NCI-H2029 (cell line): ENCODE data around the gene CMIP.

Source experiments
- DNase-seq: peaks from one replicate; lab custom pipeline; 2025; lab: John Stamatoyannopoulos, UW

CMIP gene

DNA sequence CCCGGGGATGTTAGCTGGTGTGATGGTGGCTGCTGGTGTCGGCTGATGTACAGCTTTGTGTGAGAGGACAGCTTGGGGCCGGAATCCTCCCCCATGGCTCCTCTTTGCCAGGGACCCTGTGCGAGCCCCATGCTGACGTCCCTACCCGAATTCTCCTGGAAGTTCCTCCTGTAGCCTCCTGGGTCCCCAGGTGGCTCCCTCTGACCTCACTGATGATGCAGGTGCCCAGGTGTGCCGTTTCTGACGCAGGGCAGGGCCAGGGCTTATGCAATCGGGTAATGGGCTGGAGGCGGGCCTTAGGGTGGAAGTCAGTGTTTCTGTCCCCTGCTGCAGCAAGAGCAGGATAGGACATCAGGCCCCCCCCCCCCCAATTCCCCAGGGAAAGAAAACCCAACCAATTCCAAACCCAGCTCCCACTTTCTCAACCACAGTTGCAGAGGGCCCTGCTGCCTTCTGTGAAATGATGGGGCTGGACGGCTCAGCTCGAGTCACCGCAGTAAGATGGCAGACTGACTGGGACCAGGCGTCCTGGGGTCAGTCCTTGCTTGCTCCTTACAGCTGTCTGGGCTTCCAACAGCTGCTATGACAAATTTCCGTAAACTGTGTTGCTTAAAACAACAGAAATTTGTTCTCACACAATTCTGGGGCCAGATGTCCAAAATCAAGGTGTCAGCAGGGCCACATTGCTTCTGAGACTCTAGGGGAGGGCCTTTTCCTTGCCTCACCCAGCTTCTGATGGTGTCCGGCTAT, 195.5 kb downstream of the CMIP start:
- DNase-seq = no peak

DNA sequence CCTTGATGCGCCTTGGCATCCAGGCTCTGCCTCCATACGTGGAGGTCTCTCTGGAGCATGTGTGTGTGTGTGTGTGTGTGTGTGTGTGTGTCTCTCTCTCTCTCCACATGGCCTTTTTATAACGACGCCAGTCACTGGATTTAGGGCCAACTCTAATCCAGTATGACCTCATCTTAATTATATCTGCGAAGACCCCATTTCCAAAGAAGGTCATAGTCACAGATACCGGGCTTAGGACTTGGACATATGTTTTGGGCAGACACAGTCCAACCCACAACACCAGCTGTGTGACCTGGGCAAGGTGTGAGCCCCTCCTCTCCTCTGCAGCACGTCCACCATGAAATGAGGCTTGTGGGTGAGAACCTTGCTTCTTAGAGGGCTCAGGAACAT, 196.1 kb downstream of the CMIP start:
- DNase-seq = no peak

DNA sequence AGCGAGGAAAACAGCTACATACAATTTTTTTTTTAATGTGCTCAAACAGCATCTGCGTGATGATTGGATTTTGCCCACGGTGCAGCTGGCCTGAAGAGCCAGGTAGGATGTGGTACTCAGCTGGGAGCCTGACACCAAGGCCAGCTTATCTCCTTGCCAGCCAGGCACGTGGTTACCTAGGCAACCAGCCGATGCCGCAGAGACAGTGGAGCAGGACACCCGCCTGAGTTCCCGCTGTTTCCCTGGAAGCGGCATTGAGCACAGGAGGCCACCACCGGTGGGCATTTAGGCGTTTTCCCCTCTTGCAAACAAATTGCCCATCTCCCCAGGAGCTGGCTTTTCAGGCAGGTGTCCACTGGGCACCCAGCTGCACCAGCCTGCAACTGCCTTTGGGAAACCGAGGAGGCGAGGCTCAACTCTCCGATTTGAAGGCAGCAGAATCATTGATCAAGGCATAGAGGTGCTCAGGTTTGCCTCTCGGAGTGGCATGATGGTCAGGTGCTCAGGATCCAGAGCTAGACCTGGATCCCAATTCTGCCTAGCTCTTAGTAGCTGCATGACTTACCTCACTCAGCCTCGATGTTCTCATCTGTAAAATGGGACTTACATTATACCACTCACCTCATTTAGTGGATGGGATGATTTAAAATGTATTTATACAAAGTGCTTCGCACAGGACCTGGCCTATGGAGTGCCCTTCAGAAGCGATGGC, 196.9 kb downstream of the CMIP start:
- no peak for DNase-seq

DNA sequence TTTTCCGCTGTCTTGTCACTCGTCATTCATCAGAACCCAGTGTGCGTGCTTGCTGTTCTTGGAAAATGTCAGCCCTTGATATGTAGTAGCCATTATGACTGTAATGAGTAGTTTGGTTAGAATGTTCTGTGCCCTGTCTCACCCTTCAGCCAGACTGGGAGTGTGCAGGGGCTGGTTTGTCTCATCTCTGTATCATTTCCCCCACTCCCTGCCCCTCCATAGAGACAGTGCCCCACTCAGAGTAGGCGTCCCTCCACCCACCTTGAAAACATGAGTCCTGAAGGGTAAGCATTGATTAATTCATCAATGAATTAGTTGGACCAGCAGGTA, 197.5 kb downstream of the CMIP start:
- DNase-seq = no peak

DNA sequence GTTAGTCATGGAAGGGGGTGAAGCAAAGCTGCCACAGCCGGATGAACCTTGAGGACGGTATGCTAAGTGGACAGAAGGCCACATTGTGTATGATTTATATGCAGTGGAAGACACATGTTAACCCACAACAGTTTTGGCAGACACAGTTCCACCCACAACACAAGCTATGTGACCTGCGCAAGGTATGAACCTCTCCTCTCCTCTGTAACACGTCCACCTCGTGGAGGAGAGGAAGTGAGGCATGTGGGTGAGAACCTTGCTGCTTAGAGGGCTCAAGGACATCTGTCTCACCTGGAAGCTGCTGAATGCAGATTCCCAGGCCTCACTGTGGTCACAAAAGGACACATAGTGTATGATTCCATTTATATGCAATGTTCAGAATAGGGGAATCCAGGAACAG, 198.3 kb downstream of the CMIP start:
- no peak for DNase-seq

DNA sequence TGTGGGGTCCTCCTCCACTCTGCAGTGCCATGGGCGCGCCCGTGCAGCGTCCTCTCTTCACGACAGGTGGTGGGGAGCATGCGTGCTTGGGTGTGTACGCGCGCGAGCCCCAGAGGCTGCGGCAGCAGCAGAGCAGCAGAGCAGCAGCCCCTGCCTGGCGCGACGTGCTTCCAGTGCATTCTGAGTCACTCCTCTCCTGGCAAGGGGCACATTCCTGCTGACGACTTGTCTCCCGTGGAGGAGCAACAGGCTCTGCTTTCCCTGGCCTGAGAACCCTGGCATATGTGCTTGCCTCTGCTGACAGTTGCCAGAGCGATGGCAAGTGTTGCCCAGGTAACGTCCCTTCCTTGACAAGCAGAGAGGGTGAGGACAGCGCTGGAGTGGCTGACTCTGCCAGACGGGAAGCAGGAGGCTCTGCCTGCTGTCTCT, 200.7 kb downstream of the CMIP start:
- peak; percentile 76 for DNase-seq

DNA sequence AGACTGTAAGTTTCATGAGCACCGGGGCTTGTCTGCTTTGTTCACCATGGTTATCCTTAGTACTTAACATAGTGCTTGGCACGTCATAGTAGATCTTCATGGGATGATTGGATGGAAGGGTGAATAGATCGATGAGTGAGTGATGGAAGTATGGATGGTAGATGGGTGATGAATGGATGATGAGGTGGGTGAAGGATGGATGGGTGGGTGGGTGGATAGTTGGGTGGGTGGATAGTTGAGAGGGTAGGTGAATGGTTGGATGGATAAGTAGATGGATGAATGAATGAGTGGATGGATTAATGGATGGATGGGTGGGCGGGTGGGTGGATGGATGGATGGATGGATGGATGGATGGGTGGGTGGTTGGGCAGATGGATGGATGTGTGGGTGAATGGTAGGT, 201.3 kb downstream of the CMIP start:
- no peak for DNase-seq

DNA sequence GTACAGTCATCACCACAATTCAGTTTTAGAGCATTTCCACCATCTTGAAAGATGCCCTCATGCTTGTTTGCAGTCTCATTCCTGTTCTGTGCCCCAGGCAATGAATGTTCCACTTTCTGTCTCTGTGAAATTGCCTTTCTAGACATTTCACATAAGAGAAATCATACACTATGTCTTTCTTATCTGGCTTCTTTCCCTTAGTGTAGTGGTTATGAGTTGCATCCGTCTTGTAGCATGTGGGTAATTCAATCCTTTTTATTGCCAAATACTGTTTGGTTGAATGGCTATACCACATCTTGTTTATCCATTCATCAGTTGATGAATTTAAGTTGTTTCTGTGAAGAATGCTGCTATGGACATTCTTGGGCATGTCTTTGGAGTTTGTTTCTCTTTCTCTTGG, 202.0 kb downstream of the CMIP start:
- no peak for DNase-seq

DNA sequence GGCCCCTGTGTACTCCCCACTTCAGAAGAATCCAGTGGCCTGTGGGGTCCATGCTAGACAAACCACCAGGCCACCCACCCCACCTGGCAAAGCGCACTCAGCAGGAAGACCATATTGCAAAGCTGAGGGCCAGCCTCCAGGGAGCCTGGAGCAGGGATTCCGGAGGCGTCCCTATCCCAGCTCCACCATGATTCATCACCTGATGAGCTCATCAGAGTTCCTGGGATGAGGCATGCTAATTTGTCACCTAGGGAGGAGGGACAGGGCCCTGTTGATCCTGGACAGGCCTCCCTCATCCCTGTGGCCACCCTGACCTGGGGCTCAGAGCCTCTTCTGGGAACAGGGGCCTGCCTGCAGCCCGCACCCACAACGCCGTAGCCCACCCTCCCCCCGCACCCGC, 202.9 kb downstream of the CMIP start:
- DNase-seq = no peak

DNA sequence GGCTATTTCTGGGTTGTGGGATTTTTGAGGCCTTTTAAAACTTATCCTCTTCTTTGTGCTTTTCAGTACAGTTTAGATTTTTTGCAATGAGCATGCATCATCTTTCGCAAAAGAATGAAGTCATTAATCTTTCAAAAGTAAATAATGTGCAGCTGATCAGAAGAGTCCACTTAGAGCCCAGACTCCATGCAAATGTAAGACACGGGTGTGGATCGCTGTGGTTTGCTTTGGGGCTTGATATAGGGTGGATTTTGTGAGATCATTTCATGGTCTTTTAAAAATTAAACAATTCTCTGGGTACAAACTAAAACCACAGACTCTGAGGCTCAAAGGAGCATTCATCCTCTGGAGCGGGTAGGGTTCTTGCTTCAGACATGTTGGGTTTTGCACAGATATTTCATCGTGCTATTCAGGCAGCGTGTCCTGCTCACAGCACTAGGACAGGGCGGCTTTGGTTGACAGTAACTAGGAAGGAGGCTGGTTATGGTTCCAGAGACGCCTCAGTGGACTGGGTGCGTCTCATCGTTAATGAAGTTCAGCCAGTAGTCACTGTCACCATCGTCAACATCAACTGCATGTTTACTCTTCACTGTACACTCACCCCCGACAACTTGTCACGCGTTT, 205.1 kb downstream of the CMIP start:
- no peak for DNase-seq

DNA sequence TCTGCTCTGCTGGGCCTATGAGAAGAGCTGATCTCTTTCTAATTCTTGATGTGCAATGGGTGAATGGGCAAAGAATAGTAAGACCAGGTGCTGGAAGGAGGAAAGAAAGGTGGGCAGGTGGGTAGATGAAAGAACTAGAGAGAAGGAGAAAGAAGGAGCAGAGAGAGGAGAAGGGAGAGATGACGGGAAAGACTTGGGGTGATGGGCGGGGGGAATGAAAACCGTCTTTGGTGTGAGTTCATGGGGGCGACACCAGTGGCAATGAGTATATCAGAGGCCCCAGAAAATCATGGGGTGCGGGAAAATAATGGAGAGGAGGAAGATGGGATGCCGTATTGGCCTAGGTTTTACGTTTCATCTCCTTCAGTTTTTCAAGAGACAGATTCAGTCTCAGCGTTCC, 205.7 kb downstream of the CMIP start:
- no peak for DNase-seq

DNA sequence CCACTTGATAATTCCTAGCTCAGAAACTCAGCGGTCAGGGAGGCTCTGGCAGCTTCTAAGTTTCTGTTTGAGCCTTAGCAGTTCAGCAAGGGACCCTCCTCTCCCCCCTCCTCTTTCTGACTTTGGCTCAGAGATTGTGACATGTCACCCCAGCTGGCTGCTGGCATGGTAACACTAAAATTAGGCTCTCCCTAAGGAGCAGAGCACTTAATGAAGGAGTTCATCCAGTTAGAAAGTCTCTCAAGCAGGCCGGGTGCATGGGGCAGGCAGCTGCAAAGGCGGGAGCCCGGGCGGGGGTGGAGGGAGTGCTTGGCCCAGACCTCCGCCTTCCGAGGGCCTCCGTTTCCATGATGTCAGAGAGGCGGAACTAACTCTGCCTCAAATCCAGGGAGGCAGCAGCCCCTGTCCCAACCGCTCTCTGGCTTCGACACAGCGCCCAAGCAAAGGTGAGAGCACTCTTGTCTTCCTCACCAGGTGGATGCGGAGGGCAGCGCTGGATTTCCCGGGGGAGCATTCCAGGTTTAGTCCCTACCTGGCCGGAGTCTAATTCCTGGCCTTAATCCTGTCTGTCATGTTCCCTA, 206.5 kb downstream of the CMIP start:
- no peak for DNase-seq

DNA sequence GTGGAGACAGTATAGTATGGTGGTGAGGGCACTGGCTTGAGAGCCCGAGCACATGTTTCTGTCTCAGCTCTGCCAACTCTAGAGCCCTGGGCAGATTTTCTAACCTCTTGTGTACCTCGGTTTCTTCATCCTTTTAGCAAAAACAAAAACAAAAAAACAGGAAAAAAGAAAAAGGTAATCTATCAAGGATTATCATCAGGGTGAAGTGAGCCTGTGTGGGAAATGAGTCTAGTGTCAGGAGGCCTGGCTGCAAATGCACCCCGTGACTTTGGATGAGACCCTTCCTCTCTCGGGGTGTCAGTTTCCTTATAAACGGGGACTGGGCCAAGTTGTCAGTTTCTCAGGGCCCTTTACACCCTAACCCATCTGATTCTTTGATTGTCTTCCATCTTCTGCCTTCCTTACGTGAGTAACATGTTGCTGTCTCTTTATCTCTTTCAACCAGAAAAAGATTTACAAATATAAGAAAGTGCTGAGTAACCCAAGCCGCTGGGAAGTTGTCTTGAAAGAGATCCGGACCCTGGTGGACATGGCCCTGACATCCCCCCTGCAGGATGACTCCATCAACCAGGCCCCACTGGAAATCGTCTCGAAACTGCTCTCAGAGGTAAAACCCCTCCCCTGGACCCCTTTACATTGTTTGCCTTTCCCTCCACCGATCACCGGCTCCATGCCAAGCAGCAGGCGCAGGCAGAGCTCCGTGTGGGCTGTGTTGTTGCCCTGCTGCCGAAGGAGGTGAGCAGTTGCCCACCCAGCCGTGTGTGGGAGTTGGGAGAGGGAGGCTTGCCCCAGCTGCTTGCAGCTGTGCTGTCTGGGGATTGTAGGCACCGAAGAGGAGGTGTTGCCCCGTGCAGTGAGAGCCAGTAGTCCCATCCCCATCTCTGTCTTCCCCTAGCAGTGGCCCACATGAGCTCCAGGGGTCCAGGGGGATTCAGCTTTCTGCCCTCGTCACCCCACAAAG, 207.4 kb downstream of the CMIP start:
- DNase-seq = no peak

DNA sequence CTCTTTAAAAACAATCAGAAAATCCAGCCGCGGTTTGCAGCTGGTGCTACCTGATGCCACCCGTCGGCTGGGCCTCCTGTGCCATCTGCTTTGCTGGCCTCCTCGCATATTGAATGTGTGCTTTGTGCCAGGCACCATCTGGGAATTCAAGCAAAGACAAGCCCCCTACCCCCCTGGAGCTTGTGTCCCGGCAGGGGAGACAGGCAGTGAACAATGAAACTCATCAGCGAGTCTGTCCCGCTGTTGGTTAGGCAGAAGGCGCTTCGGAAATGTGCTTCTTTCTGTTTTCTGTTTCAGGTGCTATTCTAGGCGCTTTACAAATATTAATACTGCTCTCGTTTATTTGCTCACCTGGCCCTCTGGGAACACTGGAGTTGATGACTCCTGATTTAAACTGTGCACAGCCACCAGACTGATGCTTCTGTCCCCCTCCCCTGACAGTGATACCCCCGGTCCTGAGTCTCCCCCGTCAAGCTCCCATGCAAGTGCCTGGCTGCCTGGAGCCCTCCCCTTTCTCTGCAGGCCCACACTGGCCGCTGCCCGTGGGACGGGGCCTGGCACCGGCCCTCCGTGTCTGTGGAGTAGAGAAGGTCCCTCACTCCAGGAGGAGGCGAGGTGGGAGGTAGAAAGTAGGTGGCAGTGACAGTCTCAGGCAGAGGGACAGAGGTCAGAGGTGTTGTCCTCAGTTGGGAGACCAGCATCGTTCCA, 208.3 kb downstream of the CMIP start:
- peak; percentile 67 for DNase-seq

DNA sequence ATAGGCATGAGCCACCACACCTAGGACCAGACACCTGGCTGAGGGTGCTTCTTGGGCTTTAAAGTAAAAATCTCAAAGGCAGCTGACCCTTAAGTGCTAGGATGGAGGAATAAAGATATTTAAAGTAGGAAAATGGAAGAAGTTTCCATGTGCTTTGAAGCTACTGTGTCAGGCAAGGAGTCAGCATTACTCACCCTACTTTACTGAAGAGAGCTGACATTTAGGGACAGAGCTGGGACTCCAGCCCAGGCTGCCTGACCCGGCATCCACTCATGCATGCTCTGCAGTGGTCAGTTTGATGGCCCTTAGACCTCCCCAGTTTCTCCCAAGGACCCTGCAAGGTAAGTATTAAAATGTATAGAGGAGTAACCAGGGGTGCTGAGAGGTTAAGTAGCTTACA, 209.7 kb downstream of the CMIP start:
- DNase-seq = no peak

DNA sequence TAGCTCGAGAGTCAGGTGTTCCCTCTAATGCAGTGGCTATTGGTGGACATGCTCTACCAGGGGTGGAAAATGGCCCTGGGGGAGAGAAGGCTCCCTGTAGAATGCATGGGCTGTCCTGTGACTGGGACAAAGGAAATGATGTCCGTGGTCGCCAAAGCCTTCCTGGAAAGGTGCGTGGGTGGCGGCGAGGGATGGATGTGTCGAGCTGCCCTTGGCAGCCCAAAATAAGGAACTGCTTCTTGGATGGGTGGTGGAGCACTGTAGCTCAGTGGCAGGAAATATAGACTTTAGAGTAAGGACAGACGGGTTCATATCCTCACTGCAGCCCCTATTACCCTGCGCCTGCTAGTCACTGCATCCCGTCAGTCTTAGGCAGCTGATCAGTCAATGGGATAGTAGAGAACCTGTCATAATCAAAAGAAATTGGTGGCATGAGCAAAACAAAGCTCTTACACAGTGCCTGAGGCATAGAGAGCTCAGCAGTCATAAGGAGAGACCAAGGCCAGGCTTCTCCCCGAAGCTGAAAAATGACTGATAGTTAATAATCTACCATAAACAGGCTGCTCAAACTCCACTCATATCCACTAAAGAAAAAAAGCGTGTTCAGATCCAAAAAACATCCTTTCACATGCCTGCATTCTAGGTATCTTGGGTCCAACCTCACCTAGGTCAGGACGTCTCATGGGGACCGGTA, 211.0 kb downstream of the CMIP start:
- DNase-seq = no peak

DNA sequence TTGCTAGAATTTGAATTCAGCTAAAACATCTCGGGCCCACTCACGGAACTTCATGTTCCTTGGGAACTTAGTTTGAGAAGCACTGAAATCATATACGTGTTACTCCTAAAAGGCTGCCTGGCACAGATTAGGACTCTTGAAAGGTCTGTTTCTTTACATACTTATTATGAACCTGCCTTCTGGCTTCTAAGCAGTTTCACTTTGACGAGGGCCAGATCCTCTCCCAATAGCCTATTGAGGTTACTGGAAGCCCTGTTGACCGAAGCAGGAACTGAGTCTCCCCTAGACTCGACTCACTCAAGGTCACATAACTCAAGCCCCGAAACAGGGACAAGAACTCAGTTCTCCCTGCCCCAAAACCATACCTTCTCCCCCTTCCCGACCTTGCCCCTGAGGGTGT, 212.6 kb downstream of the CMIP start:
- DNase-seq = no peak

DNA sequence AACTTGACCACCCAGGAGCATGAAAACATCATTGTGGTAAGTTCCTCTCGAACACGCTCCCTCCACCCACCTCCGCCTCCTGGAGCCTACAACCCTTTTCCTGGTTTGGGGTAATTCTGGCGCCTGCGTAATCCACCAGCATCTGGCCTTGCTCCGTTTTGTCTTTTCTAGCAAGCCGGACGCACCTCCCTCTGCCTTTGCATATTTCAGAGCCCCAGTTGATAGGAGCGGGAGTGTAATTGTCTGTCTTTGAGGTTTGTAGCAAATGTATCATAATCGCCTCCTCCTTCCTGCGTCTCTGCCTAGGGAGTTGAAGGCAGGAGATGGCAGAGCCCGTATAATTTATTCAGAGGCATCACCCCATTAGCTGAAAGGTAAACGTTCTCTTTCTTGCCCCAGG, 213.2 kb downstream of the CMIP start:
- no peak for DNase-seq

DNA sequence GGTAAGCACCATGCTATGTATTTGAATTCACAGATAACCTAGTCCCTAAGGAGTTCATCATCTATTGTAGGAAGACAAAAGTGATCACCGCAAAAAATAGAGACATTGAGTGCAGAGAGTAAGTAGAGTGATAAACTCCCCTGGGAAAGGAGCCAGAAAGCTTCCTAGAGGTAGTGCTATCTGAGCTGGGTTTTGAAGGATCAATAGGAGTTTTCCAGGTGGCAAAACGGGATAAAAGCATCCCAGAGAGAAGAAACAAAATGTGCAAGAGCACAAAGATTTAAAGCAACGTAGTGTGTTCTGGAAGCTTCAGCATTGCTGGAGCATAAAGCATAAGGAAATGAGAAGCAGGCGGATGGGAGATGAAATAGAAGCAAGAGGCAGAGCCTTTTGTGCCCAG, 213.8 kb downstream of the CMIP start:
- no peak for DNase-seq

DNA sequence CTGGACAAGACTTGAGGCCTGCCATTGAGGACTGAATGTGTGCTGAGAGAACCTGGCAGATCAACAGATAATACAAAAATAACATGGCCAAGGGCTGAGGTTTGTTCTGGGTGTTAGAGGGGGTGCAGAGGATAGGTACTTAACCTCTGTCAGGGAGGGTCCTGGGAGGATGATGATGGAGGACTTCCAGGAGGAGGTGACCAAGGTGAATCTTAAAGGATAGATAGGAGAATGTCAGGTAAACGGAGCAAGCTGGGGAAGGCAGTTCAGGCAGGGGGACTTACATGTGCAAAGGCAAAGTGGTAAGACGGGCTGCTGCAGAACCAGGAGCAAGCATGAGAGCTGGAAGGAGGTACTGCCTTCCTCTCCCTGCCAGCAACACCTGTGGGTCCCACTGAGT, 214.6 kb downstream of the CMIP start:
- DNase-seq = no peak

DNA sequence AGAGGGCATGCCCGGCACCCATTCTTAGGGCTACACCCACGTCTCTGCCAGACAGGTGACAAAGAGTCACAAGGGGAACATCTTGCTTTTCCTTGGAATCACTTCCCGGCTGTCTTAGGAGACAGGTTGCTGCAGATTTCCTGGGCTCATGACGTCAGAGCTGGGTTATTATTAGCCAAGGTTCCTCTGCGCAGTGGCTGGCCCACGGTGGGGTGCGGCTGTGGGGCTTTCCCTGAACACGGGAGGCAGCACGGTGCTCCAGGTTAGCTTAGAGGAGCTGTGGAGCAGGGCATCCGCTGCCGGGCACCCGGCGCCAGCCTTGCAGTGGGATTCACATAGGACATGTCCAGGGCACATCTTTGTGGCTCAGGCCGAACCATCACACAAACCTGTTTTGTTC, 216.5 kb downstream of the CMIP start:
- no peak for DNase-seq
